NK-92 treated with Interleukin-12 subunit alpha and Interleukin-12 subunit beta, amount 100 ng/mL, for 24 hours (cell line): ENCODE results near the gene ZNF691.
"Not testable (repeated sequence)": the region's sequence is repeated elsewhere in the genome, so short reads cannot be mapped to it uniquely, and the experiment has no call there.

Source experiments
- DNase-seq: peaks from one replicate; lab custom pipeline; 2025; lab: John Stamatoyannopoulos, UW

The ZNF691 gene, protein sequence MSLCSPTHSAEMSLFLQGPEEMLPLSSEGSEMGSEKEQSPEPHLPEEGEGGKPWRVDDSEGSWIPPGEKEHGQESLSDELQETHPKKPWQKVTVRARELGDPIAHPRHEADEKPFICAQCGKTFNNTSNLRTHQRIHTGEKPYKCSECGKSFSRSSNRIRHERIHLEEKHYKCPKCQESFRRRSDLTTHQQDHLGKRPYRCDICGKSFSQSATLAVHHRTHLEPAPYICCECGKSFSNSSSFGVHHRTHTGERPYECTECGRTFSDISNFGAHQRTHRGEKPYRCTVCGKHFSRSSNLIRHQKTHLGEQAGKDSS

DNA sequence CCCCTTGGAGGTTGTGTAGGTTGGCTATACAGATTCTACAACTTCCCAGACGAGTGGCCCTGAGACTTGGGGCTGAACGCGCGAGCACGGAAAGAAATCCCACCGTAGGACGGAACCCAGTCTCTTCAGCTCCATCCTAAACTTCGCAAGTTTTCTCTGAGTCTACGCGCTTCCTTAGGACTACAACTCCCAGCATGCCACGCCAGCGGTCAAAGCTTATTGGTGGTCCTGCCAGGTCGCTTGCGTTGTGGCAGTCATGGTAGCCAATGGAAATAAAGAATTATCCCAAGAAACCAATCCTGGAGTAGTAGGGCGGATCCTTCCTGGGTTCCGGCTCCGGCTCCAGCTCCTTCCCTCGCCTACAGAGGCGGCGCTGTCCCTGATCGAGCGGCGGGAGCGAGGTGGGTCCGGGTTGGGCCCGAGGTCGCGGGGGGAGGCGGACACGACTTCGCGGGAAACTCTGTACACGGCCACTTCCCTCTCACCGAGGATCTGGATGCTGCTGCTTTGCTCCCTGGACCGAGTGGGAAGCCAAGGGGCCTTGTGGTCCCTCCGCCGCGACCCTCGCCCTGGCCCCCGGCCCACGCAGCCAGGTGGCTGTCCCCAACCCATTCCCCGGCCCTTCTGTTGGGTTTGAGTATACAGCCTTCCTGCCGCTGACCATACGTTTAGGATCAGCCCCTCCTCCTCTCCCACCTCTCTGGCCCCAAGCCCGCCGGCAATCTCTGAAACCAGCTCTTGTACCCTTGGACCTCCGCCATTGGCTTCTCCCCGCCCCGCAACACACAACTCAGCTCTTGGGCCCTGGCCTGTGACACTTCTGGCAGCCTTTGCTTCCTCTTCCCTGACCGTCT is at the start of gene ZNF691:
ZNF691 (plus strand) TSS at position 357 of the 854 bp plus-strand sequence. CDS start 3,046 bp downstream, outside the sequence.
- peak; percentile 82 for DNase-seq

DNA sequence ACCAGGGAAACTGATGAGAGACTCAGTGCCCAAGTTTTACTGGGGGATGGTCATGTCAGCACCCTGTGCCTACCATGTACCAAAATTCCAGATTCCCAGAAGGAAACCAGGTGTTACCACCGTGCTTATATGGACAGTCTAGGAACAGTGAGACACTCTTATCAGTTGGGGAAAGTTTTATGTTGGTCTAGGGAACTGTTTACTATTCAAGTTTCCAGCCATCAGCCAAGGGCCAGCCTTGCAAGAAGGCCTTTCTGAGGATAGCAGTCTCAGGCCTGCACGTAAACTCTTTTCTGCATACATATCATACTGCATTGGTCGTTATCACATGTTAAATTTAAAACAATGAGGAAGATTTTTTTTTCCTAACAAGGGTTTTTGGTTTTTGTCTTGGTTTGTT is 49.0 kb upstream of the ZNF691 start:
- DNase-seq = no peak

DNA sequence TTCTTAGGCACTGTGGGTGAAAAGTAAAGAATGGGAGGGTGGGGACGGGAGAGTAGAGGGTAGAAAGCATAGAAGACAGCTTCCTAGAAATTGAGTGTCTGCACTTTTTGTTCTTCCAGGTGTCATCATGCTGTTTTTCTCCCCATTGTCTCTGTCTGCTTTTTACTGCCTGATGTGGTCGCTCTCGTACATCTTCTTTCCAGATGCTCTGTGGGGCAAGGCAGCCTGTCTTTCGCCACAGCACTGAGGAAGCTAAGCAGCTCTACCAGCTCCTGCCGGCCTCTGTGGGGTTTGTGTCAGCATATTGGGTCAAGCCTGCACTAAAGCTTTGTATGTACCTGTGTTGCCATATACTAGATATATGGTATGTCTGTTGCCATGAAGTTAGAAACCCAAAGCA is 48.4 kb upstream of the ZNF691 start:
- DNase-seq = no peak

DNA sequence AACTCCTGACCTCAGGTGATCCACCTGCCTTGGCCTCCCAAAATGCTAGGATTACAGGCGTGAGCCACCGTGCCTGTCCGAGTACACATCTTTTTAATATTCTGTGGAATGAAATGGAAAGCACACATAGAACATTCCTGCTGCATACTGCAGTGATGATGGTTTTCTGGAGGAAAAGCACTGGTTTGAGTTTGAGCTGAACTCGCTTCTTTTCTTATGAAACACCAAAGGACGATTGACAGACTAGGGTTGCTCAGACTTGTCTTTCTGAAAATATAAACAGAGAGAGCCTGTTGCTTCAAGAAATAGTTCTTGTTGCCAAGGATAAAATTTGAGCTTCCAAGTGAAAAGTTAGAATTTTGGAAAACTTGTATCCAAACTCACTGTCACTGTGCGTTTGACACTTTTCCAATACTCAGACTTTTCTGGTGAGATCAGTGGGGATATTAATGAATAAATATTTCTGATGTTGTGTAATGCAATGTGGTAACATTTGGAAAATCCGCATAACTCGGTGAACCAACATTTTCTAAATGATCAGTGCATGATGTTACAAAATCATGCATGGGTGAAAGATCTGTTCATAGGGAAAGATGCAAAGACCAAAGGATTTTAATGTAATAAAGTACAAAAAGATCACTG is 44.5 kb upstream of the ZNF691 start:
- no peak for DNase-seq

DNA sequence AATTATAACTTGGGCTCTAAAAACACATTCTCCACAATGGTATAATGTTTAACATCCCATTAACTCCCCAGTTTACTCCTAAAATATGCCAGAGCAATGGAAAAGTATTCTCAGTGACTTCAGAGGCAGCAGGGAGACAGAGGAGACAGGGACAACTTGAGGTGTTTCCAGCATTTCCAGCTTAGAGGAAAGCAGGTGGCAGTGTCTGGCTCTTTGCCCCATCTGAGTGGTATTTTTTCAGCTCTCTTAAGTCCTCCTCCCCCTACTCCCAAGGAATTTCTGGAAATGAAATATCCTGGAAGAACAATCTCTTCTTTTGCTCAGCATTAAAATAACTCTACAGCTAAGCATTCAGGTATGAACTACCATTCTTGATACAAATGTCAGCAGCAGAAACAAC is 40.2 kb upstream of the ZNF691 start:
- no peak for DNase-seq

DNA sequence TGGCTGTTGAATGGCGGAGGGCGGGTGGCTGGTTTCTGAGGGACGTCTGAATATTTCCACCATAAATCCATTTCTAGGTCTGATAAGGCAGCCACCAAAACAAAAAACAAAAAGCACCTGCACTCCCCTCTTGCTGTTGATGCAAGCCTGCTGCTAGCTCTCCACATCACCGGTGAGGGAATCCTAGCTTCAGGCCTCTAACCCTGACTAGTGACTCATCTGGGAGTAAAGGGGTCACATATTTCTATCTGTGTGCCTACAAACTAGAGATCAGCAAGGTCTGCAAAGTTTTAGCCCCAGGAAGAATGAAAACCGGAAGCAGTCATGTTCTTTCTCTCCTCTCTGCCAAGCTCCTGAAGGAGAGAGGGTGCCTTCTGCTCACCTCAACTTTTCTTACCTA is 39.8 kb upstream of the ZNF691 start:
- DNase-seq = no peak

DNA sequence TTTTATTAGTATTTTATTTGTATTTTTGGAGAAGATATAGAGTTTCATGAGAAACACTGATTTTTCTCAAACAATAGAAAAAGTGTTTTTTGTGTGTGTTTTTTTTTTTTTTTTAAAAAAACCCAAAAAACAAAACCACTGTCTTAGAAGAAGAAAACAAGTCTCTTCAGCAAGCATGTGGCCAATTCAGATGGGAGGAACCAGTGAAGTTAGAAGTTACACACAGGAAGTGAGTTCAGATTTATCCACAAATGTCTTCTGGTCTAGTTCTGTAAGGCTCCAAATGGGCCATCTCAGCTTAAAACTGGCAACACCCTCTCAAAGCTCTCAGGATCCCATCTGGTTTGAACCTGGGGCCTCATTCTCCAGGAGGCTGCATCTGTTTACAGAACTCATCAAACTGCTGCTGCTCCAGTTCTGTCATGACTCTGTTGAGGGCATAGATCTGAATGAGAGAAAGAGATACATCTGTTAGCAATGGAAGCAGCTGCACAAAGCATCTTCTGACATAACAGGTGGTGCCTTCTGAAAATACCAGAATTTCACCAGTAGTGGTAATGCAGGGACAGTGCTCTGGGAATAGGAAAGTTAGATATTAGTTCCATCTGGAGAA is 39.3 kb upstream of the ZNF691 start:
- DNase-seq = no peak

DNA sequence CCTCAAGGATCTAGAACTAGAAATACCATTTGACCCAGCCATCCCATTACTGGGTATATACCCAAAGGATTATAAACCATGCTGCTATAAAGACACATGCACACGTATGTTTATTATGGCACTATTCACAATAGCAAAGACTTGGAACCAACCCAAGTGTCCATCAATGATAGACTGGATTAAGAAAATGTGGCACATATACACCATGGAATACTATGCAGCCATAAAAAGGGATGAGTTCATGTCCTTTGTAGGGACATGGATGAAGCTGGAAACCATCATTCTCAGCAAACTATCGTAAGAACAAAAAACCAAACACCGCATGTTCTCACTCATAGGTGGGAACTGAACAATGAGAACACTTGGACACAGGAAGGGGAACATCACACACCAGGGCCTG is 31.6 kb upstream of the ZNF691 start:
- not testable (repeated sequence) for DNase-seq

DNA sequence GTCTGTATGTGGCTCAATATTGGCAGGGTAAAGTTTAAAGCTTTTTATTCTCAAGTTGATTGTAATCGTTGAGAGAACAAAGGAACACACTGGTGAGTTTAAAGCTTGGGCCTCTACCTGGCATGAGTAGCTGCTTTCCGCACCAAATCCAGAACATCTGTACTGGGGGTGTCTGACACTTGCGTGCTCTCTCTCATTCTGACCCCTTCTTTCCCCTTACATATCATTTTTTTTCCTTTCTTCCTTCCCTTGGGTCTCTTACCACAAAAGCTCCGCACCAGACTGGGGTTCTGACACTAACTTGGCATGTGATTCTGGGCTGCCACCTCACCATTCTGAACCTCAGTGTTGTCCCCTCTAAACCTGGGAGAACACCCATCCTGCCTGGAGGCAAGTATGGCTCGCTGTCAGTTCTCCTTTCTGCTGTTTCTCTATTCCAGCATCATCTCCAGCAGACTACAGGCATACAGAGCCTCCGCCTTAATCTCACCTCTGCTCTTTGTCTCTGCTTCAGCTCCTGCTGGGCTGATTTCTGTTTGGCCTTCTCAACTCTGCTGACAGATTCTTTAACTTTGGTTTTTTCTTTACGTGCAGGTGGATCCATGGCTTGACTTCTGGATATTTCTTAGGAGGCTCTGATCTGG is 30.4 kb upstream of the ZNF691 start:
- no peak for DNase-seq

DNA sequence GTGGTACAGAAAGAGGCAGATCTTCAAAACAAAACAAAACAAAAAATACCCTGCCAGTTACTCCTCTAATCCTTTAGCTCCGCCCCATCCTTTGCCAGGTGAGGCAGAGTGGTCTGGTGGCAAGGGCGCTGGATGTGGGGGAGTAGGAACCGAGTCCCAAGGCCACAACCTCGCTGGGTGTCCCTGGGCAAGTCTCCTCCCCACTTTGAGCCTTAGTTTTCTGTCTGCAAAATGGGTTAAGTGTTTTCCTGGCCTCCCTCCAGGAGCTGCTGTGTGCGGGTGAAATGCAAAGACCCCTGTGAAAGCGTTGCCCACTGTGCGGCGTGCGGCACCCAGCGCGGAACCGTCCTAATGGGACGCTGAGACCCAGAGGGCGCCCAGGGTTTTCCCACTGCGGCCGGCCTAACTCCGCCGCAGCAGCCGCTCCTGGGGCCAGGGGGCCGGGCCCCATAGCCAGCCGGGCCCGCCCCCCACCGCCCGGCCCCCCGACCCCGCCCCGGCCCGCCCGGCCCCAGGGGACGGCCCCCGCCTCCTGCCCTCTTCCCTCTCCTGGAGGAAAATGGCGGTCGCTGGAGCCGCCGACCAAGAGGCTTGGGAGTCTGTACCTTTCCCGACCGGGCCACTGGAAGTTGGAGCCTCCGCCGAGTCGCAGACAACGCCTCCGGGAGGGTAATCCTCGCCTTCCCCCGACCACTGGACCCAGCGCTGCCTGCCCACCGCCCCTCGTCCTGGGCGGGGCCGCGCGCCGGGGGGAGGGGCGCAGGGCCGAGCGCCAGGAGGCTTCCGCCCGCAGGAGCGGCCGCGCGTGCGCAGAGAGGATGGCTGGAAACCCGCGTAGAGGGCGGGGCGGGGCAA is 29.6 kb upstream of the ZNF691 start, which contains the start of the genes ERMAP and SVBP:
ERMAP (plus strand) TSS at position 538 of the 855 bp plus-strand sequence. CDS start 13,327 bp downstream, outside the sequence.
SVBP (minus strand) TSS at position 813 of the 855 bp plus-strand sequence. CDS start 853 bp downstream, outside the sequence.
- DNase-seq = peak; percentile 91

DNA sequence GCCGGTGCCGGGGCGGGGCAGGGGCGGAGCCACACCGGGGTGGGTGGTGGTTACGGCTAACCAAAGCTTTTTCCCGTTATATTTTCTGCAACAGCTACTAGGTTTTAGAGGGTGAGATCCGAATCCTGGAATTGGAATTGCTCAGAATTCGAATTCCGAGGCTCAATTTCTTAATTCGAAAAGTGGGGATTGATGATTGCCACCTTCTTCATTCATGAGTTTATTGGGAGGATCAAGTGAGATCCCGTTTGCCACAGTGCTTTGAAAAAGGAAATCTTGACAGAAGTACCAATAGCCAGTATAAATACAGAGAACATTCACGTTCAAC is 29.0 kb upstream of the ZNF691 start:
- no peak for DNase-seq

DNA sequence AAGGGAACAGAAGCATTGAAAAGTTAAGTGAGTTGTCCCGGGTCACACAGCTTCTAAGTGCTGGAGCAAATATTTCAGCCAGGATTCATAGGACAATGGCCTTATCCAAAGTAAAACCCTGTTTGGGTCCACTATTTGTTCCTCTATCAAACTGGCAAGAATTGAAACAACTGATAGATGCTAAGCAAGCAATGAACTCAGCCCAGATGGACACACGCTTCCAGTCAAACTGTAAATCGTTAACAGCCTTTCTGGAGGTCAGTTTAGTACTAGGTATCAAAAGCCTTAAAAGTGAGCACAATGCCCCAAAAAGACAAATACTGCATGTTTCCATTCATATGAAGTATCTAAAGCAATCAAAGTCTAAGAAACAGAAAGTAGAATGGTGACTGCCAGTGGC is 28.4 kb upstream of the ZNF691 start:
- DNase-seq = no peak

DNA sequence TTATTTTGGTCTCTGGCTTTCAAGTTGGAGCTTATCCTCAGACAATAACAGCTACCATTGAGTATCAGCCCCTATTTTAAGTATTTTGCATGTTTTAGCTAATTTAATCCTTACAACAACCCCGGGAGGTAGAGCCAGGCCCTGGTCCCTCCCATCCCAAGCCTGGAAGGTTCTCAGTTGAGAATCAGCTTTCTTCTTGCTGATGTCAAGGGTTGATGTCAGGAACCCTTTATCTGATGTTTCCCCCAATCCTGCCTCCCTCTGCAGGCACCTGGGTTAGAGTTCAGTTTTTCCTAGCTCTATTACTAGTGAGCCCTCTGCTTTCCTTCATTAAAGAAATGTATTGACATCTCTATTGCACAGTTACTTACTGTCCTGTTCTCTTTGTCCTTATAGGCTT is 25.6 kb upstream of the ZNF691 start:
- DNase-seq = no peak

DNA sequence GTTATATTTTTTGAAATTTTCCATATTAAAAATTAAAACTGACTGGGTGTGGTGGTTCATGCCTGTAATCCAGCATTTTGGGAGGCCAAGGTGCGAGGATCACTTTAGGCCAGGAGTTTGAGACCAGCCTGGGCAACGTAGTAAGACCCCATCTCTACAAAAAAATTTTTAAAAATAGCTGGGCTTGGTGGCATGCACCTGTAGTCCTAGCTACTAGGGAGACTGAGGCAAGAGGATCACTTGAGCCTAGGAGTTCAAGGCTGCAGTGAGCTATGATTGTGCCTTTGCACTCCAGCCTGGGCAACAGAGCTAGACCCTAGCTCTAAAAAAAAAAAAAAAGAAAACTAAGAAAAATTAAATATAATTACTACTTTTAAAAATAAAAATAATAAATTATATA is 24.7 kb upstream of the ZNF691 start:
- no peak for DNase-seq

DNA sequence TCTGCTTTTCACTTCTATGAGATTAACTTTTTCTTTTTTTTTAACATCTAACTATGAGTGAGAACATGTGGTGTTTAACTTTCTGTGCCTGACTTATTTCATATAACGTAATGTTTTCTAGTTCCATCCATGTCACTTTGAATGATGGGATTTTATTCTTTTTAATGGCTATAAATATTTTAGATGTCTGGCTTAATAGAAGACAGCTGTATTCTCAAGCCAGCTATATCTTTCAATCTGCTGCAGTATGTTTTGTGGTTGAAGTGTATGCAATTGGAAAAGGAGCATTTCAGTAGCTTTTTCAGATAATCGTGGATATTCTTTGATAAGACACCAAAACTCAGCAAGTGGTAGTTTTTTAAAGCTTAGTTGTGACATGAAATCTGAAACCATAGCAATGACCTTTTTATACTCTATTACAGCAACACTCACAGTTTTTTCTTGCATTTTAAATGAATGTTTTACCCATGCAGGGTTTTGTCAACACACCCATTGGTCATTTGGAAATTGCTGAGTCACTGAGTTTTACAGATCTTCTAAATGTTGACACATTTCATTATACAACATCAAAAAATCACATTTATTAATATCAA is 23.5 kb upstream of the ZNF691 start:
- no peak for DNase-seq

DNA sequence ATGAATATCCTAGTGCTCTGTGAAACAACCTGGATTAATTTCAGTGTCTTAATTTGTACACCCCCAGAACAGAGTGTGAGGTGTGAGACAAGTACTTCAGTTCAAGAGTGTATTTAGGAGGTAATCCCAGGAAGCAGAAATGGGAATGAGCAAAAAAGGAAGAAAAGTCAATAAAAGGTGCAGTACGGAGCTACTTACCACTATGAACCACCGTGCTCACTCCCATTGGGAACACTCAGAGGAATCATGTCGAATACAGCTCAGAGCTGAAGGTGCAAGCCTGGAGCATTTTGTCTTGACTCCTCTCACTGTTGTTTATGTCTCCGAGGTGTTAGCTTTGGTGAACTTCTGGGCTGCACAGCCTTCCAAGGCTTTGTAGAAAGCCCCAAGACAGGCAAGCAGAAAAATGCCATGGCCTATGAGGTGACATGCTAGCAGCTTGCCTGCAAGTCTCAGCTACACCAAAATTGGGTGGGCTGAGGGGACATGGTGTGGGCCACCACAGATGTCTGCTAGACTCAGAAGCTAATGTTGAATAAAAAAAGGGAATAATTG is 21.9 kb upstream of the ZNF691 start:
- no peak for DNase-seq

DNA sequence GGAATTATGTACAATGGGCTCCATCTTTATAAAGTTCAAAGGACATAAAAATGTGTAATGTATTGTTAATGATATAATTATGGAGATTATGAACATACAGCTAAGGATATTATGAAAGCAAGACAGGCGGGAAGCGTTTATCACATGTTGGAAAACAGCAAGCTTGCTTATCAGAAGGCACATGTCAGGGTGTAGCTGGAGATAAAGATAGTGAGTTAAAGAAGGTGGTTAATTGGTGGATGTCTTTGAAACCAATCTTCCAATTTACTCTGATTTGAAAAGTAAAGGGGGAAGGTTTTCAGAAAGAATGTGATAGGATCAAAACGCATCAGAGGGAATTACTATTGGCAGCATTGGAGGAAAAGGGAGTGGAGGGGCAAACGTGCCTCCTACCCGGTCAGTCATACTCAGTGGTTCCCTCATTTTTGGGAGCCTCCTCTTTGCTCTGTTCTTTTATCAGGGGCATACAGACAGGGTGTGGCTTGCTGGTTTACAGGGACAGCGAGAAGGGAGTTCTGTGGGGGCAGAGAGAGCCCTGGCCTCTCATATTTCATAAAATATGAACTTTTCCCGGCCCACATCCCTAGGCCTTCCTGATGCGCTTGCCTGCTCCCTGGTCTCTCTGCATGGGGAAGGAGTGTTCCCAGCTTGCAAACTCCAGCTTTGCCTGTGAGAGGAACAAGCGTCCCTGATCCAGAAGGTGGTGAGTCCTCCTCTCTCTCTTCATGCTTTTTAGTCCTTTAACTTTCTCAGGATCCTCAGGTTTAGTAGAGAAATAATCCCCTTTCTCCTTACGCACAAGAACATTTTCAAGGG is 21.2 kb upstream of the ZNF691 start:
- no peak for DNase-seq

DNA sequence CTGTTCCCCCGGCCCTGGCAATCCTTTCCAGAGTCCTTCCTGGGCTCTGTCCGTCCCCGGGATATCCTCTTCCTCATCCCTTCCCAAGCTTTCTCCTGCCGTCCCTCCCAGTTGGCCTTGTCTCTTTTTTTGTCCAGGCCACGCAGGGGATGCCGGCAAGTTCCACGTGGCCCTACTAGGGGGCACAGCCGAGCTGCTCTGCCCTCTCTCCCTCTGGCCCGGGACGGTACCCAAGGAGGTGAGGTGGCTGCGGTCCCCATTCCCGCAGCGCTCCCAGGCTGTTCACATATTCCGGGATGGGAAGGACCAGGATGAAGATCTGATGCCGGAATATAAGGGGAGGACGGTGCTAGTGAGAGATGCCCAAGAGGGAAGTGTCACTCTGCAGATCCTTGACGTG is 15.8 kb upstream of the ZNF691 start:
- DNase-seq = no peak

DNA sequence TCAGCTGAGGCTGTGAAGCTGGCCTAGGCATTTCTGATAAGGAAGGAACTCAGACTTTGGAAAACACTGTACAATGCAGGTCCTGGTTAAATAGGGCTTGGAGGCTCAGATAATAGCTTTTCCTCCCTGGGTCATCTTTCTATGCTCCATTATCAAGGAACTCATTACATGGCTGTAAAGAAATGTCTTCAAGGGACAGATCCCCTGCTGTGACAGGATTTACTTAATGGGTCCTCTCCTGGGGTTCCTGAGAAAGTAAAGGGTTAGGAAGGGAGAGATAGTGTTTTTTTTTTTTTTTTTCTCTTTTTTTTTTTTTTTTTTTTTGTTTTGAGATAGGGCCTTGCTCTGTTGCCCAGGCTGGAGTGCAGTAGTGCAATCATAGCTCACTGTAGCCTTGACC is 15.1 kb upstream of the ZNF691 start:
- no peak for DNase-seq
